ENCODE data around the gene RHOB.
A peak's percentile ranks its signal among the peaks of the same experiment; 100 is the strongest.

The RHOB gene

DNA sequence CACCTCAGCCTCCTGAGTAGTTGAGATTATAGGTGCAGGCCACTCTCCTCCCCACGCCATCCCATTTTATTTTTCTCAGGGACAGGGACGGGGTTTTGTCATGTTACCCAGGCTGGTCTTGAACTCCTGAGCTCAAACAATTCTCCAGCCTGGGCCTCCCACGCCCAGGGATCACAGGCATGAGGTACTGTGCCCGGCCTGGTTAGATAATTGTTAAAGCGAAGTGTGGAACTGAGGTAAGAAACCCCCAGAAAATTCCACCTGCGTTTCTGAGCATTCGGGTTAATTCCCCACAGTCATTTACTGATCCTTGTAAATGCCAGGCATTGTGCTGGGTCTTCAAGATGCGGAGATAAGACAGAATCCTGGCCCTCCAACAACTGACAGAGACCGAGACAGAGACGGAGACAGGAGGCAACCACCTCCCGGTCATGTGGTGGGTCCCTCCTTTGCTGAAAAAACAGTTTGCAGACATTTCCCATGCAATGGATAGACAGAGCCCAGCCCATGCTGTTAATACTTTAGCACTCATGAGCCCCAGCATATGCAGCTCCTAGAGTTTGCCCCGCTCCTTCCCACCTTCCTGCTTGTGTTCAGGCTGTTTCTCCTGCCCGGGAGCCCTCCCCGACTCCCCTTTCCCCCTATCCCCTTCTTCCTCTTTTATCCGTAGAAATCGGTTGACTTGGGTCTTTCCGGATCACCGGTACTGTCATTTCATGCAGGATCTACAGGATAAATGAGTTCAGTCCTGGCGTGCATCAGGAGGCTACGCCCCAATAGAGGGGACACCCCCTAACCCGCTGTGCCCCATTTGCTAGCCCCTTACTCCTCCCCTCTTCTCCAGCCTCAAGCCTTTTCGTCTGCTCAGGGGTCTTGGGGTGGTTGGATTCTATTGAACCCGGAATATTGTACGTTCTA is 1.6 kb upstream of the RHOB start:
- TF ChIP-seq, protein P1, sequence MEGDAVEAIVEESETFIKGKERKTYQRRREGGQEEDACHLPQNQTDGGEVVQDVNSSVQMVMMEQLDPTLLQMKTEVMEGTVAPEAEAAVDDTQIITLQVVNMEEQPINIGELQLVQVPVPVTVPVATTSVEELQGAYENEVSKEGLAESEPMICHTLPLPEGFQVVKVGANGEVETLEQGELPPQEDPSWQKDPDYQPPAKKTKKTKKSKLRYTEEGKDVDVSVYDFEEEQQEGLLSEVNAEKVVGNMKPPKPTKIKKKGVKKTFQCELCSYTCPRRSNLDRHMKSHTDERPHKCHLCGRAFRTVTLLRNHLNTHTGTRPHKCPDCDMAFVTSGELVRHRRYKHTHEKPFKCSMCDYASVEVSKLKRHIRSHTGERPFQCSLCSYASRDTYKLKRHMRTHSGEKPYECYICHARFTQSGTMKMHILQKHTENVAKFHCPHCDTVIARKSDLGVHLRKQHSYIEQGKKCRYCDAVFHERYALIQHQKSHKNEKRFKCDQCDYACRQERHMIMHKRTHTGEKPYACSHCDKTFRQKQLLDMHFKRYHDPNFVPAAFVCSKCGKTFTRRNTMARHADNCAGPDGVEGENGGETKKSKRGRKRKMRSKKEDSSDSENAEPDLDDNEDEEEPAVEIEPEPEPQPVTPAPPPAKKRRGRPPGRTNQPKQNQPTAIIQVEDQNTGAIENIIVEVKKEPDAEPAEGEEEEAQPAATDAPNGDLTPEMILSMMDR (conservative IDR thresholded peaks at IDR 0.05; ENCODE audit: low read length) = no peak
- DNase-seq (ENCODE audit: low read depth) = no peak
- H3K4me3 ChIP-seq (ENCODE audit: low read length) = no peak overlapping the region

DNA sequence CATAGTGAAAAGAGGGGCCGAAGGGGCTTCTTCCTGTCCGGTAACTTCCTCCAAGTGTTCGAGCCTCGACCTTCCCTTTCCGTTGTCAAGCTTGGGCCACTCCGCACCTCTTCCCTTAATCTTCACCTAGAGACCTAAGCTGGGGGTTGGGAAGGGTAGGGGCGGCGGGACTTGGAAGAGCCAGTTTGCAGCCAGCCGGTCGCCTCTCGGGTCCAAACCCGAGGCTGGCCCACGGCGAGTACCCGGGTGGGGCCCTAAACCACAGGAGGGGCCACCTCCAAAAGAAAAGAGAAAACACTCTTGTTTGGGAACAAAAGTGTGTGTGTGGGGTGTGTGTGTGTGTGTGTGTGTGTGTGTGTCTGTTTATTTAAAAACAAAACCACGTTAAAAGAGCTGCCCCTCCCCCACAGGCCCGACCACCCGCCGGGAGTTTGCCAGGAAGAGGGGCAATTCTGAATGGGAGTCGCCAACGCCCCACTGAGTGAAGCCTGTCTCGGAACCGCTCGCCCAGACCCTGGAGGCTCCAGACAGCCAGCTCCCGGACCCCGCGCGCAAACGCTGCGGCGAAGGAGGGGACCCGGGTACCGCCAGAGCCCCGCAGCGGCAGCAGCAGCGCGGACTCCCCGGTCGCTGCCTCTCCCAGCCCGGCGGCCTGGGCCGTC is 488 bp upstream of the RHOB start:
- H3K4me3 ChIP-seq (ENCODE audit: low read length) = peak overlapping the region; percentile 68
- TF ChIP-seq, protein P1 (conservative IDR thresholded peaks at IDR 0.05; ENCODE audit: low read length) = no peak
- no peak for DNase-seq (ENCODE audit: low read depth)

DNA sequence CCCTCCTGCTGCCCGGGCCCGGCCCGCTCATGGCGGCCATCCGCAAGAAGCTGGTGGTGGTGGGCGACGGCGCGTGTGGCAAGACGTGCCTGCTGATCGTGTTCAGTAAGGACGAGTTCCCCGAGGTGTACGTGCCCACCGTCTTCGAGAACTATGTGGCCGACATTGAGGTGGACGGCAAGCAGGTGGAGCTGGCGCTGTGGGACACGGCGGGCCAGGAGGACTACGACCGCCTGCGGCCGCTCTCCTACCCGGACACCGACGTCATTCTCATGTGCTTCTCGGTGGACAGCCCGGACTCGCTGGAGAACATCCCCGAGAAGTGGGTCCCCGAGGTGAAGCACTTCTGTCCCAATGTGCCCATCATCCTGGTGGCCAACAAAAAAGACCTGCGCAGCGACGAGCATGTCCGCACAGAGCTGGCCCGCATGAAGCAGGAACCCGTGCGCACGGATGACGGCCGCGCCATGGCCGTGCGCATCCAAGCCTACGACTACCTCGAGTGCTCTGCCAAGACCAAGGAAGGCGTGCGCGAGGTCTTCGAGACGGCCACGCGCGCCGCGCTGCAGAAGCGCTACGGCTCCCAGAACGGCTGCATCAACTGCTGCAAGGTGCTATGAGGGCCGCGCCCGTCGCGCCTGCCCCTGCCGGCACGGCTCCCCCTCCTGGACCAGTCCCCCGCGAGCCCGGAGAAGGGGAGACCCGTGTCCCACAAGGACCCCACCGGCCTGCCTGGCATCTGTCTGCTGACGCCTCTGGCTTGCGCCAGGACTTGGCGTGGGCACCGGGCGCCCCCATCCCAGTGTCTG is 767 bp downstream of the RHOB start:
- TF ChIP-seq, protein P1 (conservative IDR thresholded peaks at IDR 0.05; ENCODE audit: low read length) = no peak
- H3K4me3 ChIP-seq (ENCODE audit: low read length) = peak overlapping the region; percentile 91
- DNase-seq (ENCODE audit: low read depth) = peak; percentile 46

DNA sequence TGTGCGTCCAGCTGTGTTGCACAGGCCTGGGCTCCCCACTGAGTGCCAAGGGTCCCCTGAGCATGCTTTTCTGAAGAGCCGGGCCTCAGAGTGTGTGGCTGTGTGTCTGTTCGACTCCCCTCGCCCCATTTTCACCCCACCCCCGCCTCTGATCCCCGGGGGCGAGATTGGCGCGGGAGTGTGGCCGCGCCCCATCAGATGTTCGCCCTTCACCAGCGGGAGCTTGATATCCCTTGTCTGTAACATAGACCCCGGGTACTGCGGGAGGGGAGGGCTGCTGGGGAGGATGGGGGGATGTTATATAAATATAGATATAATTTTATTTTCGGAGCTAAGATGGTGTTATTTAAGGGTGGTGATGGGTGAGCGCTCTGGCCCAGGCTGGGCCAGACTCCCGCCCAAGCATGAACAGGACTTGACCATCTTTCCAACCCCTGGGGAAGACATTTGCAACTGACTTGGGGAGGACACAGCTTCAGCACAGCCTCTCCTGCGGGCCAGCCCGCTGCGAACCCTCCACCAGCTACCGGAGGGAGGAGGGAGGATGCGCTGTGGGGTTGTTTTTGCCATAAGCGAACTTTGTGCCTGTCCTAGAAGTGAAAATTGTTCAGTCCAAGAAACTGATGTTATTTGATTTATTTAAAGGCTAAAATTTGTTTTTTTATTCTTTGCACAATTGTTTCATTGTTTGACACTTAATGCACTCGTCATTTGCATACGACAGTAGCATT is 1.5 kb downstream of the RHOB start:
- peak; percentile 22 for DNase-seq (ENCODE audit: low read depth)
- TF ChIP-seq, protein P1 (conservative IDR thresholded peaks at IDR 0.05; ENCODE audit: low read length) = no peak
- peak overlapping the region; percentile 91 for H3K4me3 ChIP-seq (ENCODE audit: low read length)

DNA sequence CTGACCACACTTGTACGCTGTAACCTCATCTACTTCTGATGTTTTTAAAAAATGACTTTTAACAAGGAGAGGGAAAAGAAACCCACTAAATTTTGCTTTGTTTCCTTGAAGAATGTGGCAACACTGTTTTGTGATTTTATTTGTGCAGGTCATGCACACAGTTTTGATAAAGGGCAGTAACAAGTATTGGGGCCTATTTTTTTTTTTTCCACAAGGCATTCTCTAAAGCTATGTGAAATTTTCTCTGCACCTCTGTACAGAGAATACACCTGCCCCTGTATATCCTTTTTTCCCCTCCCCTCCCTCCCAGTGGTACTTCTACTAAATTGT is 2.1 kb downstream of the RHOB start:
- TF ChIP-seq, protein P1 (conservative IDR thresholded peaks at IDR 0.05; ENCODE audit: low read length) = no peak
- DNase-seq (ENCODE audit: low read depth) = no peak
- peak overlapping the region; percentile 91 for H3K4me3 ChIP-seq (ENCODE audit: low read length)

DNA sequence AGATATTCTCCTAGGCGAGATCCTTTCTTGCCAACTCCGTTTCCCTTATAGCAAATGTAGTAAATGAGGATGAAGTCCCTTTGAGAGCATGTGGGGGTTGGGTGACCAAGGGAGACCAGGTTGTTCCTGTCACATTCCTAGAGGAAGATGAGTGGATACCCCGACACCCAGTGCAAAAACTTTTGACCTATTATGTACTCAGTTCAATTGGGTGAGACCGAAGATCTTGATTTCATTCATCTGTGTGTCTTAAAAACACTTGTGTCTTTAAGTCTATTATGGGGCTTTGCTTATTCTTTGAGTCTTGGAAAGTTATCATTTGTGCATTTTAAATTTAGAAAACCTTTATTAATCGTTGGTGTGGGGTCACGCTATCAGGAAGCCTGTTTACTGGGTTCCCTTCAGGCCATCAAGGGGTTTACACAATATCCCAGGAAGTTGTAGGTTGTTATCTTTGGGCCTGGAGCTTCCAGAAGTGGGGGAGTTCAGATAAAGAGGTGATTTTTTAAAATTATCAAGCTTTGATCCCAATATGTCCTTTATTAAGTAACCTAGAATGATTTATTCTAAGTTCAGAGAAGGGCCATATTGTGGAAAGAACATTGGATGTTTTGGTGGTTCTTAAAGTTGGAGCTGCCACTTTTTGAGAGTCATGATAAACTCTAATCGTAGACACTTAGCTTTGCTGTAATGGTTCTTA is 2.8 kb downstream of the RHOB start:
- DNase-seq (ENCODE audit: low read depth) = no peak
- TF ChIP-seq, protein P1 (conservative IDR thresholded peaks at IDR 0.05; ENCODE audit: low read length) = no peak
- peak overlapping the region; percentile 91 for H3K4me3 ChIP-seq (ENCODE audit: low read length)

All from AG10803 (cell line).